Uterus (tissue), 2 donors: ENCODE results near the gene TRIM33.

ENCODE experiments used
- CTCF ChIP-seq, 4 experiments: fragments of 200-600 bp in 2 of 4; fragments of 450-650 bp in 2 of 4; sonication (generic) in 2 of 4; IDR thresholded peaks; one replicate each; pipeline ENCODE4 v1.5.1; 2016 to 2019; ENCODE audit warnings: antibody characterized with exemption in 4 of 4, mild to moderate bottlenecking in 2 of 4, moderate library complexity in 1 of 4
- POLR2A ChIP-seq, 2 donors: fragments of 450-650 bp; IDR thresholded peaks; one replicate each; pipeline ENCODE4 v1.6.1; 2016; ENCODE audit warnings: antibody characterized with exemption in 2 of 2, mild to moderate bottlenecking in 1 of 2, moderate library complexity in 1 of 2

DNA sequence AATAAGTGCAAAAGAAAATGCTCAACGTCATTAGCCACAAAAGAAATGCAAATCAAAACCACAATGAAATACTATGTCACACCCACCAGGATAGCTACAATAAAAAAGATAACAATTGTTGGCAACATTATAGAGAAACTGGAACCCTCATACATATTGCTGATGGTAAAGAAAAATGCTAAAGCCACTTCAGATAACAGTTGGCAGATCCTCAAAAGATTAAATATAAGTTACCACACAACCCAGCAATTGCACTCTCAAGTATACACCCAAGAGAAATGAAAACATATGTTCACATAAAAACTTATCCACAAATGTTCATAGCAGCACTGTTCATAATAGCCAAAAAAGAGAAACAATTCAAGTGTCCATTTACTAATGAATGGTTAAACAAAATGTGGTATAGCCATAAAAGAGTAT, 20.7 kb downstream of the TRIM33 start:
- TF ChIP-seq CTCF (IDR thresholded peaks at IDR 0.05) (no peak), POLR2A (IDR thresholded peaks at IDR 0.05) (no peak)
